GM21786 (cell line): ENCODE results near the gene TSFM.

Experiments used
- ATAC-seq: cut with Tn5 transposase; IDR thresholded peaks from one replicate; pipeline ENCODE4 v1.9.1; 2021; ENCODE audit not compliant: unreplicated experiment

TSFM gene

DNA sequence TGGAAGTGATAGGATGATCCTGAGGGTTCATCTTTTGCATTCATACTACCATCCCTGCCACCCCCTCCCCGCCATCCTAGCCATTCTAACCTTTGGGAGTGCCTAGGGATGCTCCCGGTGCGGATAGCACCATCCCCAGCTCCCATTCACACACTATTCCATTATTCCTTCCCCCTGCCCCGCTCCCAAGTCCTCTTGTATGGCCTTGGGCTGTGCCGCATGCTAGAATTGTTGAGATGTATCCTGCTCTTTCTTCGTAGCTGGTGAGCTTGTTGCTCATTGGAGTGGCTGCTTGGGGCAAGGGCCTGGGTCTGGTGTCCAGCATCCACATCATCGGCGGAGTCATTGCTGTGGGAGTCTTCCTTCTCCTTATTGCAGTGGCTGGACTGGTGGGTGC is 37.1 kb upstream of the TSFM start:
- no peak for ATAC-seq

DNA sequence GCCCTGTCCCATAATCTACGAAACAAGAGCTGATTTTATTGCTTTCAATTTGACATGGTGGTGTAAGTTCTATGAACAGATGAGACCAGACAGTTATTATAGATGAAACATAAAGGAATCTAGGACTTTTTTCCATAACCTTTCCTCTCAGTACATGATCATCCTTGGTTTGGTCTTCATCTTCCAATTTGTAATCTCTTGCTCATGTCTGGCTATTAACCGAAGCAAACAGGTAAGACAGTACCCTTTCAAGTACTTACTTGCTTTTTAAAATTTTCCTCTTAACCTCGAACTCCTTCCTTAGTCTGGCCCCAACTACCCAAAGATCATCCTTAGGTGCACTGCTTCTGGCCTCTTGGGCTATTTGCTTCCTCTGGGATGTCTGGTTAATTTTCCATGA is 36.6 kb upstream of the TSFM start:
- ATAC-seq = no peak

DNA sequence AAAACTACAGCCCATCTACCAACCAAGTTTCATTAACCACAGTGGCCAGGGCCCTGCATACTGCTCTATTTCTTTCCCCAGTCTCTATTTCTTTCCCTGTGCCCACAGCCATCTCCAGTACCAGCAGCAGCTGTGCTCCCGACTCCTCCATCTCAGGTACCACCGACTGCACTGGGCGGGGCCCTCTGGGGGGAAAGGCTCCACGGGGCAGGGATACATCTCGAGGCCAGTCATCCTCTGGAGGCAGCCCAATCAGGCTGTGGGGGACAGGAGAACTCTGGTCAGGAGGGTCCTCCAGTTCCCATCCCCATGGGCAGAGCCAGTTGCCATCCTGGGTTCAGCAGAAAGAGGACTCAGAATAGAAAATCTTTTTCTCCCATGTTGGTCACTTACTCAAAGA is 33.5 kb upstream of the TSFM start:
- ATAC-seq = no peak

DNA sequence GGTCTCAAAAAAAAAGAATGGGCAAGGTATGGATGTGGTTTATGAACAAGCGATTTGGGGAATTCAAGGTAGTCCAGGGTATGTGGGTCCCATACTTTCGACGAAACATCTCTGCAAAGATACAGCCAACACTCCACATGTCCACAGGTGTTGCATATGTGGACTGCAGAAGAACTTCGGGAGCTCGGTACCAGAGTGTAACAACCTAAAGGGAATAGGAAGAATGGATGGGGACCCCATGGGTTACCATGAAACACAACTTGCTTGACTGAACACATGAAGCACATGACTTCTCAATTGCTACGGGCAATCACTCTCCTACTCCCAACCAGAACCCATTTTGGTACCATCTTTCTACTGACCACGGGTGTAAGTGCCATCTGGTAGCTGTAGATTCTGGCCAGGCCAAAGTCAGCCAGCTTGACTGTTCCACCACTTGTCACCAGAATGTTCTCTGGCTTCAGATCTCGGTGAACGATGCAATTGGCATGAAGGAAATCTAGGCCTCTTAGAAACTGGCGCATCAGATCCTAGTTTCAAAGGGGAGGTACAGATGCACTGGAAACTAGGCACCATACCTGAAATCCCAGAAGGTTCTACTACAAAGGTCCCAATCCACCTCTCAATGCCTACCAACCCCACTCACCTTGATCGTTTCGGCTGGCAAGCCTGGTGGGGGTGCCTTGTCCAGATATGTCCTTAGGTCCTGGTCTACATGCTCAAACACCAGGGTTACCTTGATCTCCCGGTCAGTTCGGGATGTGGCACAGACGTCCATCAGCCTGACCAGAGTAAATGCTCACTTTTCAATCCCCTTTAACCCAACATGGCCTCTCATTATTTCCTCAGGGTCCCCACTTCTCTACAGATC is 31.8 kb upstream of the TSFM start:
- ATAC-seq = no peak

DNA sequence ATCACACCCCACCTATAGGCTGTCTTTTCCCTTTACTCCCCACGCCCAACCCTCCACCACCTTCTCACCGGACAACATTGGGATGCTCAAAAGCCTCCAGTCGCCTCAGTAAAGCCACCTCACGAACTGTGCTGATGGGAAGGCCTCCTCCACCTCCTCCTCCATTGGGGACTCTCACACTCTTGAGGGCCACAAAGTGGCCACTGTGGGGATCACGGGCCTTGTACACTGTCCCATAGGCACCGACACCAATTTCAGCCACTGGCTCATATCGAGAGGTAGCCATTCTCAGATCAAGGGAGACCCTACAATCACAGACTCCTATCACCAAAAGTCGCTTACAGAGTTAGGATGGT is 31.2 kb upstream of the TSFM start:
- no peak for ATAC-seq

DNA sequence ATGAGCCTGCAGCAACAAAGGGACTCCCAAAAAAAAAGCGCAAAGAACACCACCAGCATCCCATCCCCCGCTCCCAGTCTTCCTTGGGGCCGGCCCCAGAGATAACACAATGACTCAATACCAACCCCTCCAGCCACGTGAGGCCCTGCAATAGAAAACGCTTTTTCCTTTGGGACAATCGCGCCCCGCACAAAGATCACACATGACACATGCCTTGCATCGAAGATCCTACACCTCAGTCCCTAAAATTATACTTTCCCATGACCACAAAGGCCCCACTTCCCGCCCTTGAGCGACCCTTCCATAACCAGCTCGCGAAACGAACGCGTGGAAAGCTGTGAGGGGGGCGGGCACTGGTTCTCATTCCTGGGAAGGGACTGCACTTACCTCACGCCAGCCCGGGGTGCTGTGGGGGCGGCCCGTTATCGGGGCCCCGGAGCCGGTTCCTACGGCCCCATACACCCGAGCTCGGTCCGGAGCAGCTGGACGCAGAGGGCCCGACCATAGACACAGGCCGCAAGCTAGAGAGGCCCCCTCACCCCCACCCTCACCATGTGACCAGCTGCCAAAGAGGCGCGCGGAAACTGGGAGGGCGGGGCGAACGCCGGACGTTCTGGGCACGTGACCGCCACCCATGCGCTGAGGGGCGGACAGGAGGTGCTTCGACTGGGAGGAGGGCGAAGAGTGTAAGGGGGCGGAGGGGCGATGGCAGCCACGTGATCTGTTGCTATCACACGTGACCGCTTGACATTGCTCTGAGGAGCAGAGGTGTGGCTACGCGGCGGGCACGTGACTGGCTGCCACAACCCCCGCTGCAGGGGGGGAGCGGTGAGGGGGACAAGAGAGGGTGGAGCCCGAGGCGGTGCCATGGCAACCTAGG is 30.6 kb upstream of the TSFM start, which contains the start of gene CDK4:
Gene CDK4 (minus strand): TSS at position 523 of the 880 bp plus-strand sequence. CDS start 593 bp downstream, outside the sequence.
- peak; percentile 72 for ATAC-seq

DNA sequence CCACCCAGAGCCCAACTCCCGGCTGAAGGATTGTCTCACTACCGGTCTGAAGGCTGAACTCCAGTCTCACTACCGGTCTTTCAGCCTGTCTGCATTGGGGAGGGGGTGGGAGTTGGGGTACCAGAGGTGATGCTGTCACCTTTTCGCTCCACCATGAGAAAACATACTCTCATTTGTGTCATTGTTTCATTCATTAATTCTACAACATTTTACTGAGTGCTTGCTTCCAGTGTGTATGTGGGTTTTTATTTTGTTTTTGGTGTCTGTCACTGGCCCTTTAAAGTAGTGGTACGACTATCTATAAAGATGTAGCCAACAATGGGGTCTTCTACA is 30.0 kb upstream of the TSFM start:
- no peak for ATAC-seq

DNA sequence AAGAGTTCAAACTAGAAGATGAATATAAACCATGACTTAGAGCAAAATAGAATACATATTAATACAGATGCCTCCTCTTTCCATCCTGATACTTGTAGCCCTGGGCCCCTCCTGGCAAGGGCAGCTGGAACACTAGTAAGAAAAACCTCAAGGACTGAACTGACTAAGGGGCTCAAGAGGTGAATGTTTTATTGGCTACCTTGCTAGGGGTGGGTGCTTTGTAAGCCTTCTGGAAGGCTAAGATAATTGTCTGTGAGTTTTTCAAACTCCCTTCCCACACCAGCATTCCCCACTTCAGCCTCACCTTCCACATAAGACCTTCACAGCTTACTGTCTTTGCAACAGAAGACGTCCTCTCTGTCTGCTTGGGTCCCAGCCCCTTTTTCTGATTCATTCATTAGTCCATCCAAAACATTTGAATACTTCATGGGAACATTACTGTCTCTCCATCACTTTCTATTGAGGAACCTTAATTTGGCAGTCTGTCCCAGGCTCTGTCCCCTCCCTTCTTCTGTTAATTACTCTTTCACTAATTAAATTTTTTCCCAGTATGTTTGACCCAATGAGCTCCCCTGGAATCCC is 28.7 kb upstream of the TSFM start:
- no peak for ATAC-seq

DNA sequence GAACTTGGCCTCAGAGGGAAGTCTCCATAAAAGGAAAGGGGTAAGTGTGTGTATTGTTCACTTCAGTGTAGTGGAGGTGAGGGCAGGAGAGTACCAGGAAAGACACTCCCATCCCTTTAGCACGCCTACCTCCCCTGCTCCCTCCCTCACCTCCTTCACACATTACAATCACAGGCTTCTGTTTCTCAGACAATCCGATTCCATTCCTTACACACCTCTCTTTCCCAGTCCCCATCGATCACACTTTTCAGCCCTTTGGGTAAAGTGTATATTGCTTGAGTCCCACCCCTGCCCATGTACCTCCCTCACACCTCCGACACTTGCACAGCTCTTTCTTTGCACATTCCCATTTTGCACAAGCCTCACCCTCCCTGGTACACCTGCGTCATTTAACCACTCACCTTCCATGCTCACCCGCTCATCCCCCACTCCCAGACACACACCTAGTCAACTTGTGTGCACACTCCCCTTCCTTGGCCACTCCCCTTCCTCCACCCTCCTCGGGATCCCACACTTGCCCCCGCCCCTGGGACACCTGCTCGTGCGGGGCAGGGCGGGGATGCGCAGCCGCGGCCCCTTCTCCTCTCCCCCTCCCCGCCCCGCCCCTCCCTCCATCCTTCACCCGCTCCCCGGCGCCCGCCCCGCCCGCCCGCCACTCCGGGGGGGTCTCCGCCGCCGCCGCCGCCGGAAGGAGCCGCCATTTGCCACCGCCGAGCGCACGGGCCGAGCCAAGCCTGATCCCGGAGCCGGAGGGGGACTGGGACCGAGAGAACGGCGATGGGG is 28.0 kb upstream of the TSFM start, which contains the start of gene MARCHF9:
Gene MARCHF9 (plus strand): TSS at position 693 of the 783 bp plus-strand sequence. CDS start 426 bp downstream, outside the sequence.
- ATAC-seq = peak; percentile 36

DNA sequence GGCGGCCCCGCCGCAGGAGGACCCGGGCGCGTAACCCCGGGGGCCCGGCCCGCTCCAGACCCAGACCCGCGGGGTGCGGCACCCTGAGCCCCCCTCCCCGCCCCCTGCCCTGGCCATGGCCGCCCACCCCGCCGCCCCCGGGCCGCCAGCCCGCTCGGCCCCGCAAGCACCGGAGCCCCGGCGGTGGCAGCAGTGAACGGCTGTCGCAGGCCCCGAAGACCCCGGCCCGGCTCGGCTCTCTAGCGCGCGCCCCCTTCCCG is 27.5 kb upstream of the TSFM start:
- ATAC-seq = no peak

DNA sequence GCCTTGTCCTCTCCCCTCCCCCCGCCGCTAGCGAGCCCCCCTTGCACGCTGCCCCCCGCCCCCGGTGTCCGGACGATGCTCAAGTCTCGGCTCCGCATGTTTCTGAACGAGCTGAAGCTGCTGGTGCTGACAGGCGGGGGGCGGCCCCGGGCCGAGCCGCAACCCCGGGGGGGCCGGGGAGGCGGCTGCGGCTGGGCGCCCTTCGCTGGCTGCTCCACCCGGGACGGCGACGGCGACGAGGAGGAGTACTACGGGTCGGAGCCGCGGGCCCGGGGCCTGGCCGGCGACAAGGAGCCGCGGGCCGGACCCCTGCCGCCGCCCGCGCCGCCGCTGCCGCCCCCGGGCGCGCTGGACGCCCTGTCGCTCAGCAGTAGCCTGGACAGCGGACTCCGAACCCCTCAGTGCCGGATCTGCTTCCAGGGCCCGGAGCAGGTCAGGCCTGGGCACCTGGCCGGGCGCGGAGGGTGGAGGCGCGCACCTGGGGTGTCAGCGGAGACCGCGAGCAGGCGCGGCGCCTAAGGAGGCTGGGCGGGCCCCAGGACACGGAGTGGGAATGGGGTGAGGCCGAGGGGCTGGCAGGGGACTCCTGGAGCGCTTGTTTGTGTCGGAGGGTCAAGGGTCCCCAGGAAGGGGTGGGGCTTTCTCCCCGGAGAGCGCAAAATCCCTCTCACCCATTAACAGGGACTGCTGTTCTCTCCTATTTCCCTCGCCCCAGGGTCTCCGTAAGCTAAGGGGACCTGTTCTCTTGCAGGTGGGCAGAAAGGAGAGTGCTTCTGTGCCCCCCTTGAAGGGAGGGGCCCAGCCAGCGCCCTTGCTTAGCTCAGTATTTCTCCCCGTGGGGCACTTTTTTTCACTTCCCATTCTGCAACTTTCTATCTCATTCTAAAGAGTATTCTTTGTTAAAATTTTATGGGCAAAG is 26.9 kb upstream of the TSFM start:
- ATAC-seq = no peak

DNA sequence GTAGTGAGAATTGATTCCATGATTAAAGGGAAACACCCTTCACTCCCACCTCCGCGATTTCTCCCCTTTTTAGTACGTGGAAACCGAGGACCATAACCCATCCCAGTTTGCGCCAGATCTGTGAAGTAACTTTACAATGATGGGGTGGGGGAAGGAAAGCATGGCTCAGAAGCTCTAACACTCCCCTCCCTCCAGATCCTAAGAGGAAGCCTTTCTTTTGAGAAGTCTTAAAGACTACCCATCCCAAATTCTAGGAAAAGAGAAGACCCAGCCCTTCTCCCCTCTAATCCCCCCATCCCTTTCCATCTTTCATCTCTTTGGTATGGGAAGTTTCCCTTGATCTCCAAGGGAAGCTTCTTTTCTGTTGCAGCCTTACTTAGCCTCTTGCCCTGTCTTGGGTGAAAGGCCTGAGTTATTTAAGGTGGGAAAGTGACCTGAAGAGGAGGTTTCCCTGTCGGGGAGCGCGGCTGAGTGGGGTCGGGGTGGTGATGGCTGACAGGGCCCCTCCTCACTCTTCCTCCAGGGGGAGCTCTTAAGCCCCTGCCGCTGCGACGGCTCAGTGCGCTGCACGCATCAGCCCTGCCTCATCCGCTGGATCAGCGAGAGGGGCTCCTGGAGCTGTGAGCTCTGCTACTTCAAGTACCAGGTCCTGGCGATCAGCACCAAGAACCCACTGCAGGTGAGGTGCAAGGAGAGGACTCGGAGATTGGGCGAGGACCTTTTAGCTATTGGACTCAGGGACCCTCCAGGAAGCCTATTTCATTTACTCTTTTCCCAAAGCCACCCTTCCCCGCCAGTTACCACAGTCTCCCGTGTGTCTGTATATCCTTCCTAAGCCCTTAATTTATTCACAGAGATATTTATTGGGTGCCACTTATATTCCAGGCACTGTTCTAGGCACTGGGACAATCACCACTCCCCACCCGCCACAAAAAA is 25.9 kb upstream of the TSFM start:
- no peak for ATAC-seq

DNA sequence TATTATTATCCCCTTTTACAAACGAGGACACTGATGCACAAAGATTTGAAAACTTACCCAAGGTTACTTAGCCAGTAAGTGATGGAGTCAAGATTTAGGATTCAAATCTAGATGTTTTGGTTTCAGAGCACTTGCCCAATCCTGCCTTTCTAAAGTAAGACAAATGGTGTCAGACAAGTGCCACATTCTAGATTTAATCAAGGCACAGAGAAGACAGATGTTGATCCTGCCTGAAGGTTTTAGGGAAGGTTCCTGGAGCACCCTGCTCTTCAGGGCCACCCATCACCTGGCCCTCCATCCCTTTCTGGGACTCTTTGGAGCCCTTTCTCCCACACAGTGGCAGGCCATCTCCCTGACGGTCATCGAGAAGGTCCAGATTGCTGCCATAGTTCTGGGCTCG is 24.8 kb upstream of the TSFM start:
- no peak for ATAC-seq

DNA sequence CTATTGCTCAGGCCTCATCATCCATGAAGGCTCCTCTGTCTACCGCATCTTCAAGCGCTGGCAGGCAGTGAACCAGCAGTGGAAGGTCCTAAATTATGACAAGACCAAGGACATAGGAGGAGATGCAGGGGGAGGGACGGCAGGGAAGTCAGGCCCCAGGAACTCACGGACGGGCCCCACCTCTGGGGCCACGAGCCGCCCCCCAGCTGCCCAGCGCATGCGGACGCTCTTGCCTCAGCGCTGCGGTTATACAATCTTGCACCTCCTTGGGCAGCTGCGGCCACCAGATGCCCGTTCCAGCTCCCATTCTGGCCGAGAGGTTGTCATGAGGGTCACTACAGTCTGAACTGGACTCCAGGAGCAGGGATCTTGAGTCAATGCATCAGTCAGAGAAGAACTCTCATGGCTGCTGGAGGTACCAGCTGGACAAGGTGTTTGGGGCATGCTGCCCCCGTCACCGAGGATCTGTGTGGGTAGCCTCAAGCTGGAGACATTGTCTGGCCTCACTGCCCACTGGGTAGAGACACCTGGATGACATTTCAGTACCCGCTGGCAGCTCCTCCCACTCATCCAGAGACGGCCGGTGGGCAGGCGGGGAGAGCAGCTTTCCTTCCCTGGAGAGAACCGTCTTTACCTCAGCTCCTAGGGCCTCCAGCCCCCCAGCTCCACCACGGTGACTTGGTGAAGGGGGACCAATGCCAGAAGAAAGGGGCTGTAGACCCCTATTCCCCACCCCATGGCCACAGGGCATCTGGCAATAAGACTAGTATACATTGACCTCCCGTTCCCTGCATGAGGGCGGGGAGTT is 23.8 kb upstream of the TSFM start:
- no peak for ATAC-seq

DNA sequence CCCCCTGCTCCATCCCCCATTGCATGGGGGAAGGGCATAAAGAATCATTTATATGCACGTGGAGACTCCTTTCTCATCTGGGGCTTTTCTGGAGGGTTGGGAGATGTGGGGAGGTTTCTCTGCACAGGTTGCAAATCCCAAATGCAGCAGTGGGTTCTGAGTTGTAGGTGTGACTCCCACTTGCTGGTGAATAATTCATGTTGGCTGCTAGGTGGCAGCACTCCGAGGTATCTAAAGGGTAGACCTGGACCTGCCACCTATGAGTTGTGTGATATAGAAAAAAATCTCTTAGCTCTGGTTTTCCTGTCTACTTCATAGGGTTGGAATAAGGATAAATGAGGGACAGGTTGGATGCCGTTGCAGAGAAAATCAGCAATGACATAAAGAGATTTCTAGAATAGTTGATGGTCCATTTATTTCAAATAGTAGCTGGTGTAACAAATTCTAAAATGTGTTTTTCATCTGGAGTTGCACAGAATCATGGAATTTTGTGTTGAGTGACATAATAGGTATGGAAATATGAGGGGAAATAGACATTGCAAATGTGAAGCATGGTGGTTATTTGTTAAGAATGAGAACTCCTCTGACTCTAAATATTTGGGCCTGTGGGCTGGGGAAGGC is 23.1 kb upstream of the TSFM start:
- no peak for ATAC-seq

DNA sequence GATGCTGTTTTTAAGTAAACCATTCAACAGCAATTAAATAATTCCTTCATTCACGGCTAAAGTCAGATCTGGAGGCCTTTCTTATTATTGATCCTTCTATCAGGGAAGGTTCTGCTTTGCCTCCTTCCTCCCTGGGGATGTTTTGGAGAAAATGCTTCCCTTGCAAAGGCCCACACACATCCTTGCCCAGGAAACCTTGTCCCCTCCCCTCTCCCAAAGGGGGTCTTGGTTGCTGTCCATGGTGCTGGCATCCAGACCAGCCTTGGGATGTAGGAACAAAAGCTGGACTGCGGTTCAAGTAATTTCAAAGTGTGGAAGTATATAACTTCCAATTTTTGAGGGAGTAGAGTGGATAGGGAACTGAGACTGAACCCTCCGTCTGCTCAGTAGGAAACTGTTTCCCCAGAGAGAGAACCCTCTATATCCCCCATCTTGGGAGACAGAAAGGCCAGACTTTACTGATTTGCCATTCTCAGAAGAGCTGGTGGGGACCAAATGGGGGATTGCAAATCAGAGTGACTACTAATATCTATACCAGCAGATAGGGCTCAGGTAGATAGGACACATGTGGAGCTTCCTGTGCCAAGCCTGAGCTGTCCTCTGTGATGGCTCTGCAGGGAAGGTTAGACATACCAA is 22.1 kb upstream of the TSFM start:
- ATAC-seq = no peak

DNA sequence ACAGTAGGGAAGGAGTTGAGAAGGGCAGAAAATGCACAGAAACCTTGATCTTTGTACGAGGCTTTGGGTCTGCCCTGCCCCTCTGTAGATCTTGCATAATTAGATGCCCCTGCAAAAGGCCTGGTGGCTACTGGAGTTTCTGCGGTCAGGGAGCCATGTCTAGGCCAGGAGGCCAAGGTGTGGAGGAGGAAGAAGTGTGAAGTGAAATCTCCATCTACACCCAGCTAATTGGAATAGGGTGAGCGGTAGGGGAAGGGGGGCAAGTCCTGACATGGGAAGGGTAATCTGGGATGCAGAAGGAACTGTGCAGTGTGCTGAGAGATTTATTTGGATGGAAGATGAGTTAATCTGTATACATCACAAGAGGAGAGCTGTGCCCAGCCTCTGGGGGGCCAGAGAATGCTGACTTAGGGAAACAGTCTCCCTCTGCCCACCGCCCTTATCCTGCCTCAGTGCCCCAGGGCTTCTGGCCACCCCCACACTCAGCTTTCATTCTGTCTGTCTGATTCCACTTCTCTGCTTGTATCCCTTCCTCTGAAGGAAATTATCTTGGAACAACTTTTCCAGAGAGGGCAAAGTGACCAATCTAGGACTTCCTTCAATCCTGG is 21.1 kb upstream of the TSFM start:
- ATAC-seq = no peak
